ENCODE data around the gene HSF4. TPM values are rescaled to one million over a fixed set of nuclear protein-coding genes. Genes with fewer than 3 reads are reported as not detected.

HSF4 gene
- total RNA-seq, 1 experiment from 2014 or later: 1.2 TPM

DNA sequence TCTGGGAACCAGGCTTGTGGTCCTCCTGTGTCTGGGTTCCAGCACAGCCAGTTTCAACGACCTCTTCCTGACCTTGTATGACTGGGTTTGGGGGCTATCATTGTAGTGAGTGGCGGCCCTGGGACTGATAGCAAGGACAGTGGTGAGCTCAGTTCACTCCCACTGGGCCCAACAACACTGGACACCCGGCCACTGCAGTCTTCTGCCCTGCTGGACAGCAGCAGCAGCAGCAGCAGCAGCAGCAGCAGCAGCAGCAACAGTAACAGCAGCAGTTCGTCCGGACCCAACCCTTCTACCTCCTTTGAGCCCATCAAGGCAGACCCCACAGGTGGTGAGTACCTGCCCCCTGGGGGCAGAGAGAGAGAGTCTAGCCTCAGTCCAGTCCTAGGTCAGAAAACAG lies 31.1 kb downstream of the HSF4 start:
- Histone ChIP-seq H4K91ac (ENCODE audit: insufficient read length, low read depth, low read length) (no peak overlapping the region), H4K8ac (replicated peaks; ENCODE audit: insufficient read length, low read depth, low read length) (no peak overlapping the region), H4K5ac (ENCODE audit: insufficient read length, low read depth, low read length) (no peak overlapping the region), H2BK120ac (ENCODE audit: low read depth, low read length, poor library complexity, severe bottlenecking) (no peak overlapping the region), H3K18ac (ENCODE audit: insufficient read length, low read depth, low read length) (no peak overlapping the region), H3K4me2 (ENCODE audit: insufficient read depth, insufficient read length, low read length) (no peak overlapping the region), H2AK5ac (ENCODE audit: insufficient read length, low read length) (no peak overlapping the region), H3K79me2 (ENCODE audit: insufficient read depth, low read length) (peaks cover 13% of the 10 kb centered on the region; the same call in 1 of the 2 replicates), H3K9me3 (ENCODE audit: control insufficient read depth, low read depth, low read length) (no peaks in the 10 kb centered on the region), H2BK12ac (ENCODE audit: insufficient read length, low read depth, low read length) (no peak overlapping the region), H4K20me1 (ENCODE audit: control insufficient read depth, insufficient read depth, insufficient read length) (no peaks in the 10 kb centered on the region), H2AFZ (ENCODE audit: low read length) (no peak overlapping the region), H3T11ph (ENCODE audit: low read length) (no peak overlapping the region), H3K4ac (ENCODE audit: low read depth, low read length) (no peak overlapping the region), H3K4me1 (ENCODE audit: insufficient read depth, low read length) (no peaks in the 10 kb centered on the region), H3K27ac (ENCODE audit: insufficient read length, low read depth, low read length) (no peak overlapping the region), H2BK15ac (ENCODE audit: low read depth, low read length) (no peak overlapping the region), H2BK5ac (ENCODE audit: insufficient read length, low read length) (no peak overlapping the region), H3K56ac (ENCODE audit: insufficient read length, low read depth, low read length) (no peak overlapping the region), H3K9ac (ENCODE audit: extremely low read depth, insufficient read length, low read length) (no peak overlapping the region), H3K23ac (ENCODE audit: insufficient read length, low read depth, low read length) (no peak overlapping the region), H3K14ac (ENCODE audit: insufficient read depth, low read length) (no peak overlapping the region), H3K23me2 (ENCODE audit: insufficient read length, low read depth, low read length, poor library complexity, severe bottlenecking) (peaks cover 8% of the 10 kb centered on the region), H2BK20ac (ENCODE audit: low read depth, low read length, poor library complexity, severe bottlenecking) (no peak overlapping the region), H3K79me1 (ENCODE audit: insufficient read depth, low read depth, low read length, poor library complexity, severe bottlenecking) (peaks cover 13% of the 10 kb centered on the region), H3K27me3 (ENCODE audit: insufficient read depth, low read length) (no peaks in the 10 kb centered on the region; the same call in 1 of the 2 replicates)
- TF ChIP-seq, protein P1, sequence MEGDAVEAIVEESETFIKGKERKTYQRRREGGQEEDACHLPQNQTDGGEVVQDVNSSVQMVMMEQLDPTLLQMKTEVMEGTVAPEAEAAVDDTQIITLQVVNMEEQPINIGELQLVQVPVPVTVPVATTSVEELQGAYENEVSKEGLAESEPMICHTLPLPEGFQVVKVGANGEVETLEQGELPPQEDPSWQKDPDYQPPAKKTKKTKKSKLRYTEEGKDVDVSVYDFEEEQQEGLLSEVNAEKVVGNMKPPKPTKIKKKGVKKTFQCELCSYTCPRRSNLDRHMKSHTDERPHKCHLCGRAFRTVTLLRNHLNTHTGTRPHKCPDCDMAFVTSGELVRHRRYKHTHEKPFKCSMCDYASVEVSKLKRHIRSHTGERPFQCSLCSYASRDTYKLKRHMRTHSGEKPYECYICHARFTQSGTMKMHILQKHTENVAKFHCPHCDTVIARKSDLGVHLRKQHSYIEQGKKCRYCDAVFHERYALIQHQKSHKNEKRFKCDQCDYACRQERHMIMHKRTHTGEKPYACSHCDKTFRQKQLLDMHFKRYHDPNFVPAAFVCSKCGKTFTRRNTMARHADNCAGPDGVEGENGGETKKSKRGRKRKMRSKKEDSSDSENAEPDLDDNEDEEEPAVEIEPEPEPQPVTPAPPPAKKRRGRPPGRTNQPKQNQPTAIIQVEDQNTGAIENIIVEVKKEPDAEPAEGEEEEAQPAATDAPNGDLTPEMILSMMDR (conservative IDR thresholded peaks at IDR 0.05): no peak
- Mint-ChIP-seq H3K4me3 (no peak overlapping the region), H3K27me3 (ENCODE audit: low read depth) (0 out of 2 replicates have a peak, but pooled peaks cover 2% of the 10 kb centered on the region), H3K27ac (no peak overlapping the region), H3K36me3 (ENCODE audit: insufficient read depth in 1 of 3, low read depth in 3 of 3) (peaks cover 40 to 64% (median 54%) of the 10 kb centered on the region in 3 experiments), H3K9me3 (no peaks in the 10 kb centered on the region; a peak in 1 of 5 replicates), H3K4me1 (peaks cover 22 to 34% of the 10 kb centered on the region in 2 experiments)
- no peak for DNase-seq
- WGBS (ENCODE audit: extremely low coverage, insufficient read length, low lambda C conversion rate): no CpG with 5 or more reads among the region's 5 CpGs

Data from H9 (cell line).